CD14-positive monocyte (primary cell): ENCODE measurements around the gene TFPI. TPM values are rescaled to one million over a fixed set of nuclear protein-coding genes. Genes with fewer than 3 reads are reported as not detected.

Source experiments
- DNase-seq, 3 donors: peaks; one replicate each; pipeline ENCODE4 v3.0.0-alpha.2; 2011 to 2022
- H2AFZ ChIP-seq: 2 replicates; pipeline ENCODE4 v1.6.0; 2012; ENCODE audit warnings: mild to moderate bottlenecking, low read depth, low read length, inconsistent platforms; ENCODE audit not compliant: insufficient read depth, poor library complexity, severe bottlenecking
- H3K27ac ChIP-seq, 2 donors: 1 replicate in 1 of 2; 2 replicates in 1 of 2; pipeline ENCODE4 v1.5.1; 2012 to 2013; ENCODE audit warnings: low read length in 2 of 2, control low read depth in 1 of 2, inconsistent platforms in 1 of 2, low read depth in 1 of 2, mild to moderate bottlenecking in 1 of 2
- H3K27me3 ChIP-seq, 2 donors: one replicate each; pipeline versions ENCODE4 v1.6.0 to v1.6.1; 2011 to 2013; ENCODE audit warnings: low read length in 2 of 2; ENCODE audit not compliant: control insufficient read depth in 2 of 2, insufficient read depth in 2 of 2
- H3K36me3 ChIP-seq, 2 donors: replicated peaks in 1 of 2; 1 replicate in 1 of 2; 2 replicates in 1 of 2; pipeline versions ENCODE4 v1.5.1 to v1.6.1; 2012 to 2013; ENCODE audit warnings: low read length in 2 of 2, control low read depth in 1 of 2, inconsistent platforms in 1 of 2, mild to moderate bottlenecking in 1 of 2; ENCODE audit not compliant: insufficient read depth in 2 of 2, control insufficient read depth in 1 of 2
- H3K4me1 ChIP-seq, 2 donors: 1 replicate in 1 of 2; 2 replicates in 1 of 2; pipeline versions ENCODE4 v1.5.1 to v1.6.1; 2012 to 2013; ENCODE audit warnings: low read length in 2 of 2, control low read depth in 1 of 2, inconsistent platforms in 1 of 2, mild to moderate bottlenecking in 1 of 2, moderate library complexity in 1 of 2; ENCODE audit not compliant: insufficient read depth in 2 of 2, control insufficient read depth in 1 of 2
- H3K4me2 ChIP-seq: replicated peaks from 2 replicates; pipeline ENCODE3; 2012; ENCODE audit warnings: low read length, moderate library complexity, mild to moderate bottlenecking; ENCODE audit not compliant: poor library complexity, severe bottlenecking; ENCODE audit errors: extremely low read depth
- H3K4me3 ChIP-seq, 3 experiments: fragments of 200-600 bp in 1 of 3; sonication (generic) in 1 of 3; replicated peaks in 1 of 3; 1 replicate in 2 of 3; 2 replicates in 1 of 3; pipeline ENCODE4 v1.5.1; 2011 to 2013; ENCODE audit warnings: low read length in 3 of 3, mild to moderate bottlenecking in 3 of 3, control low read depth in 2 of 3, low read depth in 2 of 3, inconsistent platforms in 1 of 3, moderate library complexity in 1 of 3
- H3K79me2 ChIP-seq: 2 replicates; pipeline ENCODE4 v1.6.0; 2012; ENCODE audit warnings: mild to moderate bottlenecking, control low read depth, inconsistent platforms, low read length, moderate library complexity; ENCODE audit not compliant: insufficient read depth
- H3K9ac ChIP-seq: 2 replicates; pipeline ENCODE4 v1.6.0; 2017; ENCODE audit warnings: low read length, mild to moderate bottlenecking; ENCODE audit not compliant: insufficient read depth, poor library complexity, severe bottlenecking
- H3K9me3 ChIP-seq, 2 donors: replicated peaks in 1 of 2; 1 replicate in 1 of 2; 2 replicates in 1 of 2; pipeline versions ENCODE4 v1.5.1 to v1.6.1; 2012 to 2013; ENCODE audit warnings: low read length in 2 of 2, control low read depth in 1 of 2; ENCODE audit not compliant: control insufficient read depth in 1 of 2, insufficient read depth in 1 of 2
- H4K20me1 ChIP-seq: 2 replicates; pipeline ENCODE4 v1.6.0; 2012; ENCODE audit warnings: mild to moderate bottlenecking, low read length, control low read depth, moderate library complexity; ENCODE audit not compliant: insufficient read depth
- H3K27ac Mint-ChIP-seq, 7 donors: one replicate each; pipeline ENCODE4 v1.8.0; 2020; ENCODE audit warnings: mild to moderate bottlenecking in 7 of 7, mixed read lengths in 7 of 7, moderate library complexity in 6 of 7, inconsistent platforms in 2 of 7
- H3K27me3 Mint-ChIP-seq, 3 donors: one replicate each; pipeline ENCODE4 v1.8.0; 2021 to 2022; ENCODE audit warnings: low read depth in 3 of 3, mild to moderate bottlenecking in 3 of 3, mixed read lengths in 3 of 3, moderate library complexity in 3 of 3, inconsistent platforms in 1 of 3
- H3K36me3 Mint-ChIP-seq, 2 donors: one replicate each; pipeline ENCODE4 v1.8.0; 2020; ENCODE audit warnings: mixed read lengths in 2 of 2, inconsistent platforms in 1 of 2, mild to moderate bottlenecking in 1 of 2
- H3K4me1 Mint-ChIP-seq: one replicate; pipeline ENCODE4 v1.8.0; 2020; ENCODE audit warnings: mild to moderate bottlenecking, mixed read lengths
- H3K4me3 Mint-ChIP-seq, 2 donors: one replicate each; pipeline ENCODE4 v1.8.0; 2020; ENCODE audit warnings: mild to moderate bottlenecking in 2 of 2, mixed read lengths in 2 of 2, moderate library complexity in 1 of 2
- H3K9me3 Mint-ChIP-seq, 7 donors: one replicate each; pipeline ENCODE4 v1.8.0; 2020 to 2022; ENCODE audit warnings: mixed read lengths in 7 of 7, mild to moderate bottlenecking in 6 of 7, moderate library complexity in 6 of 7, inconsistent platforms in 2 of 7
- WGBS: methylation state at CpG from one replicate; pipeline ENCODE4 v1.1.5; 2013; ENCODE audit warnings: missing lambda C conversion rate; ENCODE audit not compliant: insufficient coverage; 5-methylcytosine and 5-hydroxymethylcytosine counted together
- intact Hi-C, 2 donors: fragments of 100-400 bp; cut with micrococcal nuclease; formaldehyde crosslinking; loops; one replicate each; pipeline versions ENCODE4 v1.15.0 to v1.15.1; 2023
- polyA plus RNA-seq, 3 donors: library from polyadenylated mRNA; depleted of rRNA in 1 of 3; unstranded in 2 of 3; stranded (reverse) in 1 of 3; fragments of 300-500 nt in 2 of 3; fragments of >200 nt in 1 of 3; fragmentation: Illumina TruSeq in 2 of 3; gene quantifications; 1 replicate in 2 of 3; 2 replicates in 1 of 3; pipeline ENCODE4 v1.2.3, GENCODE V29; 2012 to 2021
- TF ChIP-seq, protein P1 (sequence below): fragments of 200-600 bp; IDR thresholded peaks from one replicate; pipeline ENCODE4 v1.8.0; 2022; ENCODE audit warnings: antibody characterized with exemption, mild to moderate bottlenecking

The TFPI gene
- polyA plus RNA-seq, 3 donors, result 0.46 TPM; not detected in 2

DNA sequence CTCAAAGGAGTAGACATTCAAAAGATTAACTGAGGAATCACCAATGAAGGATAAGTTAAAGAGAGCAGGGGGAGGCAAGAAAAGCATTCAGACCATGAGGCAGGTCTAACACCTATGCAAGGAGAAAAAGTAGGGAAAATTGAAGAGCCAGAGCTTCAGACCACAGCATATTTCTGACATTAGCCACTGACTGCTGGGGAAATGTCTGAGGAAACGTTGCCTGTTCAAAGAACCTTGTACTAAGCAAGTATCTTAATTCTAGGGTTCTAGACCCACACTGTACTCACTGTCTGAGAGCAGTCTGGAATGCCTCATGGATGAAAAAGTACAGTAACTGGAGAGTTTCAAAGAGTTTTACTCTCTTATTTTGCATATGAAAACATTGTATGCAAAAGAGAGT, 39.5 kb upstream of the TFPI start:
- Mint-ChIP-seq H3K4me3 (no peak overlapping the region), H3K9me3 (peaks cover 0 to 11% (median 3%) of the 10 kb centered on the region in 7 donors), H3K27ac (no peak overlapping the region), H3K27me3 (no peaks in the 10 kb centered on the region), H3K36me3 (no peaks in the 10 kb centered on the region), H3K4me1 (no peaks in the 10 kb centered on the region)
- H3K4me1 ChIP-seq, result no peaks in the 10 kb centered on the region
- DNase-seq, result no peak
- H4K20me1 ChIP-seq, result no peaks in the 10 kb centered on the region
- peaks cover 0 to 5% of the 10 kb centered on the region in 2 donors for H3K9me3 ChIP-seq
- intact Hi-C loops, result no loop called here
- no peak overlapping the region for H2AFZ ChIP-seq
- no peaks in the 10 kb centered on the region for H3K27me3 ChIP-seq
- no peak overlapping the region for H3K4me3 ChIP-seq
- no peak overlapping the region for H3K4me2 ChIP-seq
- H3K9ac ChIP-seq, result no peak overlapping the region
- H3K36me3 ChIP-seq, result no peaks in the 10 kb centered on the region
- no peak overlapping the region for H3K27ac ChIP-seq
- H3K79me2 ChIP-seq, result no peaks in the 10 kb centered on the region
- TF ChIP-seq, protein P1, sequence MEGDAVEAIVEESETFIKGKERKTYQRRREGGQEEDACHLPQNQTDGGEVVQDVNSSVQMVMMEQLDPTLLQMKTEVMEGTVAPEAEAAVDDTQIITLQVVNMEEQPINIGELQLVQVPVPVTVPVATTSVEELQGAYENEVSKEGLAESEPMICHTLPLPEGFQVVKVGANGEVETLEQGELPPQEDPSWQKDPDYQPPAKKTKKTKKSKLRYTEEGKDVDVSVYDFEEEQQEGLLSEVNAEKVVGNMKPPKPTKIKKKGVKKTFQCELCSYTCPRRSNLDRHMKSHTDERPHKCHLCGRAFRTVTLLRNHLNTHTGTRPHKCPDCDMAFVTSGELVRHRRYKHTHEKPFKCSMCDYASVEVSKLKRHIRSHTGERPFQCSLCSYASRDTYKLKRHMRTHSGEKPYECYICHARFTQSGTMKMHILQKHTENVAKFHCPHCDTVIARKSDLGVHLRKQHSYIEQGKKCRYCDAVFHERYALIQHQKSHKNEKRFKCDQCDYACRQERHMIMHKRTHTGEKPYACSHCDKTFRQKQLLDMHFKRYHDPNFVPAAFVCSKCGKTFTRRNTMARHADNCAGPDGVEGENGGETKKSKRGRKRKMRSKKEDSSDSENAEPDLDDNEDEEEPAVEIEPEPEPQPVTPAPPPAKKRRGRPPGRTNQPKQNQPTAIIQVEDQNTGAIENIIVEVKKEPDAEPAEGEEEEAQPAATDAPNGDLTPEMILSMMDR, result no peak
- no CpG with 5 or more reads among the region's 1 CpG for WGBS

DNA sequence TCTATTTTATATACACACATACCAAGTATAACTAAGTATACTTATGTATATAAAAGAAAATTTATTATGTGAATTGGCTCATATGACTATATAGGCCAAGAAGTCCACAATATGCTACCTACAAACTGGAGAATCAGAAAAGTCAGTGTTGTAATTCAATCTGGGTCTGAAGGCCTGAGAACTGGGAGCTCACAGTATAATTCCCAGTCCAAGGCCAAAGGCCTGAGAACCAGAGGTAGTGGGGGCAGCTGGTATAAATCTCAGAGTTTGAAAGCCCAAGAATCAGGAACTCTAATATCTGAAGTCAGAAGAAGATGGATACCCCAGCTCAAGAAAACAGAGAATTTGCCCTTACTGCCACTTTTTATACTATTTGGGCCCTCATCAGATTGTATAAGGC, 38.9 kb upstream of the TFPI start:
- Mint-ChIP-seq H3K9me3 (peaks cover 0 to 11% (median 3%) of the 10 kb centered on the region in 7 donors), H3K4me1 (no peaks in the 10 kb centered on the region), H3K36me3 (no peaks in the 10 kb centered on the region)

More for the DNA sequence above, 38.9 kb upstream of the TFPI start:
- Mint-ChIP-seq H3K4me3 (no peak overlapping the region), H3K27me3 (no peaks in the 10 kb centered on the region), H3K27ac (no peak overlapping the region)
- no peaks in the 10 kb centered on the region for H3K79me2 ChIP-seq
- H4K20me1 ChIP-seq, result no peaks in the 10 kb centered on the region
- H3K27ac ChIP-seq, result no peak overlapping the region
- H3K9me3 ChIP-seq, result peaks cover 0 to 5% of the 10 kb centered on the region in 2 donors
- no peak for DNase-seq
- H3K9ac ChIP-seq, result no peak overlapping the region
- H3K4me1 ChIP-seq, result no peaks in the 10 kb centered on the region
- H3K36me3 ChIP-seq, result no peaks in the 10 kb centered on the region
- H3K4me2 ChIP-seq, result no peak overlapping the region
- intact Hi-C loops, result no loop called here
- H3K27me3 ChIP-seq, result no peaks in the 10 kb centered on the region
- no peak overlapping the region for H3K4me3 ChIP-seq
- no peak overlapping the region for H2AFZ ChIP-seq
- TF ChIP-seq, protein P1, result no peak
